ENCODE results near the gene NSD2. TPM values are rescaled to one million over a fixed set of nuclear protein-coding genes. Genes with fewer than 3 reads are reported as not detected.

Gene NSD2
- total RNA-seq, 1 experiment from 2014 or later: 86.9 TPM

DNA sequence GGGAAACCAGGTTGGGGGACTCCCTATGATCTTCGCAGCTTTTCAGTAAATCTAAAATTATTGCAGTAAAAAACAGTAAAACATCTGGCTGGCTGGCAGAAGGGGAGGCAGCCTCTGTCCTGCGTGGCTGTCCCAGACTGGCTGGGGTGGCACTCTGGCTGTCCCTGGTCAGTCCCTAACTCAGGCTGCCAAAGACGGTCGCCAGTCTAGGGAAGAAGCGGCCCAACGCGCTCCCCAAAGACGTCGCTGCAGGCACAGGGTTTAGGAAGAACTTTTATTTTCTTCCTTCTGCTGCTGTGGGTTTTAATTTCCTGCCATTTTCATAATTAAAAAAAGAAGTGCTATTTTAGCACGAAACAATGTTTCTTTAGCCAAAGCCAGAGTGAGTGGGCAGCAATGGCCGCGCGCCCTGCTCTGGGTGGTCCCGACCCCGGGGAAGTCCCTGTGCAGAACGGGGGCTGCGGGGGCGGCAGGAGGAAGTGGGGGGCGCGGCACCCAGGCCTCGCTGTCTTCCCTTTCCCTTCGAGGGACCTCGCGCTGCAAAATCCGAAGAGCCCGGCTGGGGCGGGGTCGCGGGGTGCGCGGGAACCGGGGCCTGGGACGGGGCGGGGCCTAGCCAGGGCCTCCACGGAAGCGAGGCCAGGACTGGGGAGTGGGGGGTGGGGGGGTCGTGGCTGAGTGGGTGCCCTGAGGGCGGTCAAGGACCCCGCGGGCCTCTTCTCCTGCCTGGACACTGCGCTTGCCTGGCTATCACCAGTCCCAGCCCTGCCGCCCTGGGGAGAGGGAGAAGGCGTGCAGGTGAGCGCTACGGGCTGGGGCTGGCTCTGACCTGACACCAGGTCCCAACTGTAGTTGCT, 8.9 kb upstream of the NSD2 start:
- no peak for DNase-seq (ENCODE audit: low spot score)
- in situ Hi-C loops (cut with HindIII; ENCODE audit: low sequenced_read_pairs): no loop called here

DNA sequence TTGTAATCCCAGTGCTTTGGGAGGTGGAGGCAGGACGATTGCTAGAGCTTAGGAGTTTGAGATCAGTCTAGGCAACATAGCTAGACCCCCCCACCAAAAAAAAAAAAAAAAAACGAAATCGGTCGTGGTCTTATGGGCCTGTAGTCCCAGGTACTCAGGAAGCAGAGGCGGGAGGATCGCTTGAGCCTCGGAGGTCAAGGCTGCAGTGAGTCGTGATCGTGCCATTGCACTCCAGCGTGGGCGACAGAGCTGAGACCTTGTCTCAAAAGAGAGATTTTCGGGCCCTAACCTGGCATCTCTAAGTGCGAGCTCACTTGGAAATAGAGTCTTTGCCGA, 8.3 kb upstream of the NSD2 start:
- in situ Hi-C loops (cut with HindIII; ENCODE audit: low sequenced_read_pairs): no loop called here
- no peak for DNase-seq (ENCODE audit: low spot score)

DNA sequence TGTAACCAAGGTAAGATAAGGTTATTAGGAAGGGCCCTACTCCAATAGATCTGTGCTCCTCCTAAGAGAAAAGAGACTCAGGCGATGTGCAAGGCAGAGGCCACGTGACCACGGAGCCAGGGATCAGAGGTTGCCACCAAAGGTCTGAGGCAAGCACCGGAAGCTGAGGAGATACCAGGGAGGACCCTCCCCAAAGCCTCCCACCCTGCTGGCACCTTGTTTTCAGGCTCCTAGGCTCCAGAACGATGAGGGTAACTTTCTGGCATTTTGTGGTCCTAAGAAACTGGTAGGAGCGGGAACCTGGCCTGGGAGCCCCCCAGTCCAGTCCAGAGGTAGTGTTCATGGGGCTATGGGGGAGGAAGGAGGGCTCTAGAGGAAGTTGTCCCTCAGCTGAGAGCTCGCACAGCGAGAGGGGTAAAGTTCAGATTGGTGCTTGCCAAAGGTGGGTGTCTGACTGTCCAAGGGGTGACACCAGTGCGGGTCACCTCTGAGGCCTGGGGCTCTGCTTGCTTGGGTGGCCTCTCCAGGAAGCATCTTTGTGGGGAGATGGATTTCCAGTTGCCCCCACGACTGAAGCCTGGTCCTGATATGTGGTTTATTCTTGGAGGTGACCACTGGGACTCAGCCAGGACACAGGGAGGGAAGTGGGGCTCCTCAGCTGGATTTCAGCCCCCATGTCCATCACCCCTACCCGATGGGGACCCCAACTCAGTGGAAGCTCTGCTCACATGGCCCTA, 7.7 kb upstream of the NSD2 start:
- in situ Hi-C loops (cut with HindIII; ENCODE audit: low sequenced_read_pairs): no loop called here
- DNase-seq (ENCODE audit: low spot score): no peak

DNA sequence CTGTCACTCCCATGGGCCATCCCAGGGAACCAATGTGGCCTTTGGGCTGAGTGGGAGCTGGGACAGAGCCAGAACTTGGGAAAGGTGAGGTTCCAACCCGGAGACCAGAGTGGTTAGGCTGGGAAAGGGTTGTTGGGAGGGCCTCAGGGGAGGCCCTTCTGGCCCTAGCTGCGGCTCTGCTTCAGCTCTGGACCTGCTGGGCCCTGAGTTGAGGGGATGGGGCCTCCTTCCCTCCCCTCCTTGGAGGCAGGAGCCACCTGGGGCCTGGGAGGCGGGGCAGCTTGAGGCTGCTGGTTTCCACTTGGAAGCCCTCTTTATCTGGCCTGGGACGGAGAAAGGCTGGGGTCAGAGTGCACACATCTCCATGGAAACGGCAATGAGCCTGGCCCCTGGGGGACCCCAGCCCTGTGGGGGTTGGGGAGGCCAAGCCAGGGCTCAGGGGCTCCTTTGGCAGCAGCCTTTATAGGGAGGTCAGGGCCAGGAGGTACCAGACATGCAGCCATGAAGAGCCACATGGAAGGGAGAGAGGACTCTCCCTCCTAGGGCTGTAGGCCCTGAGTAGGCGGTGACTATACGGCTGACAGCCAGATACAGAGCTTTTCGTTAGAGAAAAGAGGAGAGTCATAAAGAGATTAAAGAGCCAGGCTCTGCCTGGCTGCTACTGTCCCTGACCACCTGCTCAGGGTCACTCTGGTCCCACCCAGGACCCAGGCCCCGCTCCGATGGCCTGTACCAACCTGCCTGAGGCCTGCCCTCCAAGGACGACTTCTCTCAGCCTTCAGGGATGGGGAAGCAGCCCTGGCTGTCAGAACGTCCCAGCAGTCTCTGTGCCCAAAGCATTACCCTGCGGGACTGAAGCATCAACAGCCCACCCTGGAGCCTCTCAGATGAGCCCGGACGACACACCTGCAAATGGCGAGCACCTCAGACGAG, 6.9 kb upstream of the NSD2 start:
- in situ Hi-C loops (cut with HindIII; ENCODE audit: low sequenced_read_pairs): no loop called here
- no peak for DNase-seq (ENCODE audit: low spot score)

DNA sequence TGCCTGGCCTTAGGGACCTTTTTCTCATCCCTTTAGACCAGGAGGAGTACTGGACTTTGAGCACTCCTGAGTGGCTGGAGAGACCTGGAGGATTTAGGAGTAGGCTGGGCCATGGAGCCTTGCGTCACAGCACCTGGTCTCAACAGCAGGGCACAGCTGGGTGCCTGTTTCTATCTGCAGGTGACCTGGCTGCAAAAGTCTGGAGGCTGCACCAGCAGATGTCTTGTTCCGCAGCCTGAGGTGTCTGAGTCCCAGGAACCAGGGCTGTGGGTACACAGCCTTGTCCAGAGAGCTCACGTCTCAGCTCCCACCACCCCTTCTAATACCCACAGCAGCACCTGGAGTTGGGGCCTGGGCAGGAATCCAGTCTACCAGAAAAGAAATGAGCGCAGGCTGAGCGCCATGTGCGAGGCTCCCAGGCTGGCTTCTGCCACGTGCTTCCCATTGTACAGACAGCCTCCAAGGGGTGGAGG, 5.0 kb upstream of the NSD2 start:
- in situ Hi-C loops (cut with HindIII; ENCODE audit: low sequenced_read_pairs): no loop called here
- no peak for DNase-seq (ENCODE audit: low spot score)

DNA sequence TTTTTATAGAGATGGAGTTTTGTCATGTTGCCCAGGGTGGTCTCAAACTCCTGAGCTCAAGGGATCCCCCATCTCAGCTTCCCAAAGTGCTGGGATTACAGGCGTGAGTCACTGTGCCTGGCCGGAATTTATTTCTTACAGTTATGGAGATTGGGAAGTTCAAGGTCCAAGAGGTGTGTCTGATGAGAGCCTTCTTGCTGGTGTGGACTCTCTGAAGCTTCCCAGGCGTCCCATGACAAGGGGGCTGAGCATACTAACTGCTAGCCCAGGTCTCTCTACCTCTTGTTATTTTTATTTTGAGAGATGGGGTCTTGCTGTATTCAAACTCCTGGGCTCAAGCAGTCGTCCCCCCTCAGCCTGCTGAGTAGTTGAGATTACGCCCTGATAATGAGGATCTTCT, 2.9 kb upstream of the NSD2 start:
- in situ Hi-C loops (cut with HindIII; ENCODE audit: low sequenced_read_pairs): no loop called here
- no peak for DNase-seq (ENCODE audit: low spot score)

DNA sequence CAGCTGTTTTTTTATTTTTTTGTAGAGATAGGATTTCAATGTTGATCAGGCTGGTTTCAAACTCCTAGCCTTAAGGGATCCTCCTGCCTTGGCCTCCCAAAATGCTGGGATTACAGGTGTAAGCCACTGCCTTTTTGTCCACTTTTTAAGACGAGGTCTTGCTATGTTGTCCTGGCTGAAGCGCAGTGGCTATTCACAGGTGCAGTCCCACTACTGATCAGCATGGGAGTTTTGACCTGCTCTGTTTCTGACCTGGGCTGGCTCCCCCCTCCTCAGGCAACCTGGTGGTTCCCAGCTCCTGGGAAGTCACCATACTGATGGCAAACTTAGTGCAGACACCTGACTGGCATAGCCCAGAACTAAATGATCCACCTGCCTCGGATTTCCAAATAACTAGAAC, 2.3 kb upstream of the NSD2 start:
- in situ Hi-C loops (cut with HindIII; ENCODE audit: low sequenced_read_pairs): no loop called here
- DNase-seq (ENCODE audit: low spot score): no peak

DNA sequence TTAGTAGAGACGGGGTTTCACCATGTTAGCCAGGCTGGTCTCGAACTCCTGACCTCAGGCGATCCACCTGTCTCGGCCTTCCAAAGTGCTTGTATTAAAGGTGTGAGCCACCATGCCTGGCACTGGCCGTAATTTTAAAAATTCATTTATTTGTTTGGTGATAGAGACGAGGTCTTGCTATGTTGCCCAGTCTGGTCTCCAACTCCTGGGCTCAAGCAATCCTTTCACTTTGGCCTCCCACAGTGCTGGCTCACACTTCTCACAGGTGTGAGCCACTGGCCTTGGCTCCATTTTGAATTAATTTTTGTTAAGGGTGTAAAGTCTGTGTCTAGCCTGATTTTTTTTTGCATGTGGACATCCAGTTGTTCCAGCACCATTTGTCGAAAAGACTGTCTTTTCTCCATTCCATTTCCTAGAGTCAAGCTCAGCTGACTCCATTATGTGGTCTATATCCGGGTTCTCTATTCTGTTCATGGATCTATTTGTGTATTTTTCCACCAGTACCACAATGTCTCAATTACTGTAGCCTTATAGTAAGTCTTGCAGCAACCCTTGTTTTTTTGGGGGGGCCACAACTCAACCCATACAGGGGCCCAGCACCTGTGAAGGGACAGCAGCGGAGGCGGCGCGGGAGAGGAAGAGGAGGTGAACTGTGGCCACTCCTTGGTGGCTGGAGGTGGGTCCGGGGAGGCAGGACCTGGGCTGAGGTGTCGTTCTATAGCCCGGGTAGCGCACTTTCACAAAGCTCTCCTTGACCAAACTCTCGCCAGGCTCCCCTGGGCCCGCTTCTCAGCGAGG, 1.5 kb upstream of the NSD2 start:
- in situ Hi-C loops (cut with HindIII; ENCODE audit: low sequenced_read_pairs): no loop called here
- no peak for DNase-seq (ENCODE audit: low spot score)

DNA sequence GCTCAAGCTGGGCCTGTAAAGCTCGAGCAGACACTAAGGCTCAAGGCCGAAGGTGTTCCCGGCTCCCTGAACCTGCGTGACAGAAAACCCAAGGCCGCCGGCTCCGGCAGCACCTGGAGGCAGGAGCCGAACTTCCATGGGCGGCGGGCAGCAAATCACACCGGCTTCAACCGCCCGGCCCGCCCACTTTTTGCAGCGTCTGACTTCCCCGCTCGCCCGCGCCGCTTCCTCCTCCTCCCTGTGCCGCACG, 940 bp upstream of the NSD2 start:
- DNase-seq (ENCODE audit: low spot score): peak; percentile 81
- in situ Hi-C loops (cut with HindIII; ENCODE audit: low sequenced_read_pairs): no loop called here

DNA sequence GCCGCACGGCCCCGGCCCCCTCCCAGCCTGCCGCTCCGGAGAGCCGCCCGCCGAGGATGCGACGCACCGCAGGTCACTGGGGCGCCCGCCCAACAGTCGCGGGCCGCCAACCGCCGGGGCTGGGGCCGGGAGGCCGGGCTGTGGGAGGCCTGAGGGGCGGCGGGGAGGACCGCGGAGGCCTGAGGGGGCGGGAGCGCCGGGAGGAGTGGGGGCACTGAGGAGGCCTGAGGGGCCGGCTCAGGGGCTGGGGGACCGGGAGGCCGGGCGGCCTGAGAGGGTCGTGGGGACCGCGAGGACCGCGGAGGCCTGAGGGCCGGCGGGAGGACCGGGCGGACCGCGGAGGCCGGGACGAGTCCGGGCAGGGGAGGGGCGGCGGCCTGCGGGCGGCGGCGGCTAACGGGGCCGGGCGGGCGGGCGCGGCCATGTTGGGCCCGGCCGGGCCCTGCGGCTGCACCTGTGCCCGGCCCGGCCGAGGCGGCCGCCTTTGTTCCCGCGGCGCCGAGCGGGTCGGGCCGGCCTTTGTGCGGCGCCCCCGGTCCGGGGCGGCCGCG, 353 bp downstream of the NSD2 start:
- no peak for DNase-seq (ENCODE audit: low spot score)
- in situ Hi-C loops (cut with HindIII; ENCODE audit: low sequenced_read_pairs): no loop called here

DNA sequence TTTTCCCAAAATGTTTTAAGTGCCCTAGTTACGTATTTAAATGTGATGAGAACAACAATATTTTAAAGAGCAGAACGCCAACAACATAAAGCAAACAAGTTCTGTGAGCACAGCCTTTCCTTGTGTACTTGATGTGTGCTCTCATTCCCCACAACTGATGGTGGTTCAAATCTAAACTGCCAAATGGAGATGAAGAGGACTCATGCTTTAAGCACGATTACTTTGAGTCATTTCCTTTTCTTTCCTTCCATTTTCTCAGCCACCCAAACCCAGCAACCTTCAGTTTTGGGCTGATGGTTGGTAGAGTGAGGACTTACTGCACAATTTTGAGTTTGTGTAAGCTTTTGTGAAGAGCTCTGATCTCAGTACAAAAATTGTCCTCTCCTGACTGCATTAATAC, 1.7 kb downstream of the NSD2 start:
- DNase-seq (ENCODE audit: low spot score): no peak
- in situ Hi-C loops (cut with HindIII; ENCODE audit: low sequenced_read_pairs): no loop called here

DNA sequence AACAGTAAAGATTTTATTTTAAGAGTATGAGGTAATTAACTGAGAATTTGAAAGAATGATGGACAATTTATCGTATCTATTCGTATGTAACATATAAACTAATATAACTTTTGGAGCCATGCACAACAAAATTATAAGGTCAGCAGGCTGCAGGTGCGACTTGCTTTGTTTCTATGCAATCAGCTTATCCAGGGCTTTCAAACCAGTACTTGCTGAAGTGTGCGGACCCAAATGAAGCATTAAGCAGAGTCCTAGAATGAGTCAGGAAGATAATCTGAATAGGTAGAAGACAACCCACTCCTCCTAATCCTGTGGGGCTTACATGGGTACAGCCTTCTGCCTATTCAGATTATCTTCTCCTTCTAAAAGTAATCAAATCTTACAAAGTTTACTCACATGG, 2.1 kb downstream of the NSD2 start:
- in situ Hi-C loops (cut with HindIII; ENCODE audit: low sequenced_read_pairs): no loop called here
- no peak for DNase-seq (ENCODE audit: low spot score)

DNA sequence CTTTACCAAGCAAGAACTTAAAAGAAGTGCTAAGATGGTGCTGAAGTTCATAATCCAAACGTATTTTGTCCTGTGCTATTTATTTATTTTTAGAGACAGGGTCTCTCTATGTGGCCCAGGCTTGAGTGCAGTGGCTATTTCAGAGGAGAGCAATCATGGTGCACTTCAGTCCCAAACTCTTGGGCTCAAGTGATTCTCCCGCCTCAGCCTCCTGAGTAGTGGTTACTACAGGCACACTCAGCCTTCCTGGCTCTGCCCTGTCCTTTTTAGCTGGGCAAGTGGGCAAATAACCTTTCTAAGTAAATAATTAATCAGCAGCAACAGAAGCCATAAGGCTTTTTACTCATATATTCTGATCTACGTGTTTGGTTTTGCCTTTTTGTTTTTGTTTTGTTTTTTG, 2.6 kb downstream of the NSD2 start:
- in situ Hi-C loops (cut with HindIII; ENCODE audit: low sequenced_read_pairs): no loop called here
- DNase-seq (ENCODE audit: low spot score): no peak

DNA sequence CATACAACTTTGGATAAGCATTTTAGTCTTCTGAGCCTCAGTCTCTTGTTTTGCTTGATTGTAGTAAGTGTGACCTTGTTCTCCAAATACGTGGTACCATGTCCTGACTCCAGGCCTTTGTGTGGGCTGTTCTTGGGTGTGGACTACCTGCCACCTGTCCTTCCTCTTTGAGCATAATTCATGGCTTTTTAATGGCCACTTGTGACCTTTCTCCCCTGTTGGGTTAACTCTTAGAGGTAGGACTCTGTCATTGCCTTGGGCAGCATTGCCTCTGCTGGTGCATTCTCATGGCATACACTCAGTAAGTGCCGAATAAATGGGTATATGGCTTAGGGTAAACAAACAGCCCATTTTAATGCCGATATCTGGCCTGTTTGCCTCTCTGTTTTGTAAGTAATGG, 3.0 kb downstream of the NSD2 start:
- in situ Hi-C loops (cut with HindIII; ENCODE audit: low sequenced_read_pairs): no loop called here
- no peak for DNase-seq (ENCODE audit: low spot score)

DNA sequence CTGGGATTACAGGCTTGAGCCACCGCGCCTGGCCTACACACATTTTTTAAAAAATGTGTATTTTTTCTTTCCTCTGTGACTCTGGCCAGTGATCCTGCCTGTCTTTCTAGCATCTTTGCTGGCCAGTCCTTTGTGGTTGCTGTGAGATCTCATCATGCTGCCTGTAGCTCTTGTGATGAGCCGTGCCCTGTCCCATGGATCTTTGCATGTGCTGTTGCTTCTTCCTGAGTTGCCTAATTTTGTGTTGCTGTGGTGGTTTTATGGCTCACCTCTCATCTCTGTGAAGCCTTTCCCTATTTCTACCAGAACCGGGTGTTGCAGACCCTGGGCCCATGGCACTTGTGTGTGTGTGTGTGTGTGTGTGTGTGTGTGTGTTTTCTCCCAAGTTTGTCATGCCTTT, 8.3 kb downstream of the NSD2 start:
- in situ Hi-C loops (cut with HindIII; ENCODE audit: low sequenced_read_pairs): no loop called here
- DNase-seq (ENCODE audit: low spot score): no peak

DNA sequence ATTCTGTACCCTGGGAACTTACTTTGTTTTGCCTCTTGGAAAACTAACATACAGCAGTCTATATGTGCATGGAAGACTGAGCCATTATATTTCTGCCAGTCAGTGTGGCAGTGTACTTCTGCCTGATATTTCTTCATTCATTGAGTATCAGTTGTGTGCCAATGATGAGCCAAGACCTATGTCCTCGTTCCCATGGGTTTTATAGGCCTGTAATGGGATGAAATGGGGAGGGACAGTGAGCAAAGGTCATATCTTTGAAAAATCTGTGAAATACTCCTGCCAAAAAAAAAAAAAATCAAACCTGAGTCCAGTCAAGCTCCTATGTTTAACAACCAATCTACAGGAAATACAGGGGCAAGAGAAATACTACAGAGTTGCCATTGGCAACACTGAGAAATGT, 9.1 kb downstream of the NSD2 start:
- DNase-seq (ENCODE audit: low spot score): no peak
- in situ Hi-C loops (cut with HindIII; ENCODE audit: low sequenced_read_pairs): no loop called here

DNA sequence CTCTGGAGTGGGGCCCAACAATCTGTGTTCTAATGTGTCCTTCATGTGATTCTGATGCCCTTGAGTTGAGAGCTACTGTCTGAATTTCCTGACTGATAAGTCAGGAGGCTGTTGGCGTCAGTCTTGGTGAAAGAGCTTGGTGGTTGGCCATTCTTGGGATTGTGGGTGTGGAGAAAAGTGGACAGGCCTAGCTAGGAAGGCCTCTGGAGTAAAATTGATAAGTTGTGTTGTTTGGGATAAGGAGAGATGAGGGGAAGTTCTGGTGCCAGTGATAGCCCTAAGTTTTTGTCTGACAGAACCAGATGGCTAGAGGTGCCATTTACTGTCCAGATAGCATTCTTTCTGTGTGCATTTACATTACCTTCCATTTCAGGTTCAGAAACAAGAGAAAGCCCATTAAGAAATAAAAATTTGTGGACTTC, 11.7 kb downstream of the NSD2 start:
- in situ Hi-C loops (cut with HindIII; ENCODE audit: low sequenced_read_pairs): no loop called here
- DNase-seq (ENCODE audit: low spot score): no peak

DNA sequence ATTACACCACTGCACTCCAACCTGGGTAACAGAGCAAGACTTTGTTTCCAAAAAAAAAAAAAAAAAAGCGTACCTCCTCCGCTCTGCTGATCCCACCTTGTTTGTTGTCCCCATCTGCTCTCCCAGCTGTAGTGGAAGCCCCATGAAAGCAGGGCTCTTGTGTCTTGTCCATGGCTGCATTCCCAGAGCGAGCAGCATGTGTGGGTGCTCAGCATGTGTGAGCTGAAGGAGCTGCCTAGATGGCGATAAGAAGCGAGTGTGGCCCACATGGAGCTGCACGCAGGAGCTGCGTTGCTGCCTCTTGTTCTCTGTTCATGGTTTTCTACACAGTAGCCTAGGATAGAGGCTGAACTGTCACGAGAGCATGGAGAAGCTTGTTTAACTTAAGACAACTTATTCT, 12.4 kb downstream of the NSD2 start:
- no peak for DNase-seq (ENCODE audit: low spot score)
- in situ Hi-C loops (cut with HindIII; ENCODE audit: low sequenced_read_pairs): no loop called here

DNA sequence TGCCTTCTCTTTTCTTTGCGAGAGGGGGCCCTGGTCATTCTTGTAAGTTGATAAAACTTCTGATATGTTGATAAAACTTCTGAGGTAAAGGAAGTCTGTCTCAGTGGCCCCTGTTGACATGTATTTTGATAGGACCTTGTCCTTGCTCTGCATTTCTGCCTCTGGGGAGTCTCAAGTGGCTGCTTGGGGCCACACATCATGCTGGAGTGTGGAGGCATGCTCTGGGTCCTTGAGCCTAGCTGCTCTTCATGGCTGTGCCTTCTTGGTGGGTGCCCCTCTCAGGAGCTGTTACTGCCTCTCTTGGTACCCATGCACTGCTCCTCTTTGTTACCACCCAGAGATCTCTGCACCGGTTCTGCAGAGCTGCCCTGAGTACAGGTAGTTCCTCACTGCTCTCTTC, 14.2 kb downstream of the NSD2 start:
- no peak for DNase-seq (ENCODE audit: low spot score)
- in situ Hi-C loops (cut with HindIII; ENCODE audit: low sequenced_read_pairs): no loop called here
